ENCODE measurements around the gene GOLGA3. TPM values are rescaled to one million over a fixed set of nuclear protein-coding genes. Genes with fewer than 3 reads are reported as not detected.
"Not testable (repeated sequence)": the region's sequence is repeated elsewhere in the genome, so short reads cannot be mapped to it uniquely, and the experiment has no call there.

GOLGA3 gene
- total RNA-seq, 1 donor from 2014 or later = 134 TPM

DNA sequence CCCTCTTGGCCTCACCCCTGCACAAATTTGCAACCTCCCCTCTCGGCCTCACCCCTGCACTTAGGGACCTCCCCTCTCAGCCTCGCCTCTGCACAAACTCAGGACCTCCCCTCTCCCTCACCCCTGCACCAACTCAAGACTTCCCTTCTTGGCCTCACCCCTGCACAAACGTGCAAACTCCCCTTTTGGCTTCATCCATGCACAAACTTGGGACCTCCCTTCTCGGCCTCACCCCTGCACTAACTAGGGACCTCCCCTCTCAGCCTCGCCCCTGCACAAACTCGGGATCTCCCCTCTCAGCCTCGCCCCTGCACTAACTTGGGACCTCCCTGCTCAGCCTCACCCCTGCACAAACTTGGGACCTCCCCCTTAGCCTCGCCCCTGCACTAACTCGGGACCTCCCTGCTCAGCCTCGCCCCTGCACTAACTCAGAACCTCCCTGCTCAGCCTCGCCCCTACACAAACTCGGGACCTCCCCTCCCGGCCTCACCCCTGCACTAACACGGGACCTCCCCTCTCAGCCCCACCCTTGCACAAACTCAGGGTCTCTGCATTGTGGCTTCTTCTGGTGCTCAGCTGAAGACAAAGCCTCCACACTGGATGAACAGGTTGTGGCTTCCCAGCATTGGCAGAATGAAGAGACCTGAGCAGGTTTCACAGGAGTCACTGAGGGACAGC lies 11.0 kb upstream of the GOLGA3 start:
- no peaks in the 10 kb centered on the region for H3K27me3 ChIP-seq (ENCODE audit: control insufficient read depth, insufficient read depth, low read length)
- H3K36me3 ChIP-seq (ENCODE audit: control insufficient read depth, insufficient read depth, low read length) = peaks cover 19% of the 10 kb centered on the region
- DNase-seq (ENCODE audit: low read depth) (no peak), FAIRE-seq (no peak)
- H3K4me3 ChIP-seq (ENCODE audit: low read depth, low read length) = no peak overlapping the region
- TF ChIP-seq, protein P1, sequence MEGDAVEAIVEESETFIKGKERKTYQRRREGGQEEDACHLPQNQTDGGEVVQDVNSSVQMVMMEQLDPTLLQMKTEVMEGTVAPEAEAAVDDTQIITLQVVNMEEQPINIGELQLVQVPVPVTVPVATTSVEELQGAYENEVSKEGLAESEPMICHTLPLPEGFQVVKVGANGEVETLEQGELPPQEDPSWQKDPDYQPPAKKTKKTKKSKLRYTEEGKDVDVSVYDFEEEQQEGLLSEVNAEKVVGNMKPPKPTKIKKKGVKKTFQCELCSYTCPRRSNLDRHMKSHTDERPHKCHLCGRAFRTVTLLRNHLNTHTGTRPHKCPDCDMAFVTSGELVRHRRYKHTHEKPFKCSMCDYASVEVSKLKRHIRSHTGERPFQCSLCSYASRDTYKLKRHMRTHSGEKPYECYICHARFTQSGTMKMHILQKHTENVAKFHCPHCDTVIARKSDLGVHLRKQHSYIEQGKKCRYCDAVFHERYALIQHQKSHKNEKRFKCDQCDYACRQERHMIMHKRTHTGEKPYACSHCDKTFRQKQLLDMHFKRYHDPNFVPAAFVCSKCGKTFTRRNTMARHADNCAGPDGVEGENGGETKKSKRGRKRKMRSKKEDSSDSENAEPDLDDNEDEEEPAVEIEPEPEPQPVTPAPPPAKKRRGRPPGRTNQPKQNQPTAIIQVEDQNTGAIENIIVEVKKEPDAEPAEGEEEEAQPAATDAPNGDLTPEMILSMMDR (IDR thresholded peaks at IDR 0.05; ENCODE audit: insufficient read depth, low read length, severe bottlenecking) = no peak

DNA sequence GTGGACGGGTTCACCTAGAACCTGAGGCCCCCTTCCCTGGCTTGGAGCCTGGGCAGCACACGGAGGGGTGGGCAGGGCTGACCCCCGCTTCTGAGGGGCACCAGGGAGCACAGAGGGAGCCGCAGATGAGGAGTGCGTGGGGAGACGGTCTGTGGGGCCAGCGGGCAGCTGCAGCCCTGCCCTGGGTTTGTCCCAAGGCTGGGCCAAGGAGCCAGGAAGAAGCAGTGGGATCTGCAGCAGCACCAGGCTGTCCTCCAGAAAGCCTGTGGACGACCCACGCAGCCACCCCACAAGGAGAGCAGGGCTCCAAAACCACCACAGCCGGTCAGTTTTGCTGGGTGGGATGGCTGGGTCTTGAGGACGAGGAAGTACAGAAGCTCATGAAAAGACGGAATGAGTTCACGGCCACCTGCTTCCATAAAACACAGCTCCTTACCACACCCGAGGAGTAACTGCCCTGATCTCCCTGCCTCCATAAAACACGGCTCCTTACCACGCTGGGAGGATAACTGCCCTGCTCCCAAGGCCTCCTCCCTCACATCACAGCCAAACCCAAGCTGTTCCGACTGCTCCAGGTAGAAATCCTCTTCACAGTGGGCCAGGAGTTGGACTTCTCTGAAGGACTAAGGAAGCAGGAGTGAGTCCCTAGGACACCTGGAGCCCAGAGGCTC lies 9.9 kb upstream of the GOLGA3 start:
- Histone ChIP-seq H3K36me3 (ENCODE audit: control insufficient read depth, insufficient read depth, low read length) (peaks cover 19% of the 10 kb centered on the region), H3K27me3 (ENCODE audit: control insufficient read depth, insufficient read depth, low read length) (no peaks in the 10 kb centered on the region), H3K4me3 (ENCODE audit: low read depth, low read length) (no peak overlapping the region)
- TF ChIP-seq, protein P1 (IDR thresholded peaks at IDR 0.05; ENCODE audit: insufficient read depth, low read length, severe bottlenecking) = no peak
- no peak for FAIRE-seq
- no peak for DNase-seq (ENCODE audit: low read depth)

DNA sequence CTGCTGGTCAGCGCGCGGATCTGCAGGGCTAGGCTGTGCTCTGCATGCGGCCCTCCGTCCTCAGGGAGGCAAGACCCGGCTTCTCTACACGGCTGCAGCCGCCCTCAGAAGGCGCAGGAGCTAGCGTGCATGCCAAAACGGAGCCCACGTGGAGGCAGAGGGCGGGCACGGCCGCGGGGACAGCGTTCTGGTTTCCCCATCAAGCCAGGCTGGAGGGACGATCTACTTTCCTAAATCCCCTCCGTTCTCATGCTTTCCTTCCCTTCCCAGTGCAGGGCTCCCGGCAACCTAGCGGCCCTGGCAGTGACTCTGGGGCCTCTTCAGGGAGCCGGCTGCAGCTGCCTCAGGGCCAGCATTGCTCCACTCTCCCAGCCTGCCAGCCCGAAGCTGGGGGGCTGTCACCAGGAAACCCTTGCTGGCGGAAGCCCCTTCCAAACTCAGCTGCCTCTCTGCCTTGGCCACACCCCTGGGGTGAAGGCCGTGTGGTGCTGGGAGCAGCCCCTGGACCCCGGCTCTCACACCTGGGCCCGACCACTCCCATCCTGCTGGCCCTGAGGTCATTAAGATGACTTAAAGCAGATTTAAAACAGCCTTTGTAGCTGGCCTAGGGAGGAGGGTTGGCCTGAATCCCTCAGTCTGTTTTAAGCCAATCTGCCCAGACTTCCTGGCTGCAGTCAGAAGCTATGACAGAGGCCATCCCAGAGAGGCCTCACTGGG lies 9.2 kb upstream of the GOLGA3 start:
- H3K27me3 ChIP-seq (ENCODE audit: control insufficient read depth, insufficient read depth, low read length) = no peaks in the 10 kb centered on the region
- no peak overlapping the region for H3K4me3 ChIP-seq (ENCODE audit: low read depth, low read length)
- TF ChIP-seq, protein P1 (IDR thresholded peaks at IDR 0.05; ENCODE audit: insufficient read depth, low read length, severe bottlenecking) = no peak
- peaks cover 15% of the 10 kb centered on the region for H3K36me3 ChIP-seq (ENCODE audit: control insufficient read depth, insufficient read depth, low read length)
- FAIRE-seq (no peak), DNase-seq (ENCODE audit: low read depth) (no peak)

DNA sequence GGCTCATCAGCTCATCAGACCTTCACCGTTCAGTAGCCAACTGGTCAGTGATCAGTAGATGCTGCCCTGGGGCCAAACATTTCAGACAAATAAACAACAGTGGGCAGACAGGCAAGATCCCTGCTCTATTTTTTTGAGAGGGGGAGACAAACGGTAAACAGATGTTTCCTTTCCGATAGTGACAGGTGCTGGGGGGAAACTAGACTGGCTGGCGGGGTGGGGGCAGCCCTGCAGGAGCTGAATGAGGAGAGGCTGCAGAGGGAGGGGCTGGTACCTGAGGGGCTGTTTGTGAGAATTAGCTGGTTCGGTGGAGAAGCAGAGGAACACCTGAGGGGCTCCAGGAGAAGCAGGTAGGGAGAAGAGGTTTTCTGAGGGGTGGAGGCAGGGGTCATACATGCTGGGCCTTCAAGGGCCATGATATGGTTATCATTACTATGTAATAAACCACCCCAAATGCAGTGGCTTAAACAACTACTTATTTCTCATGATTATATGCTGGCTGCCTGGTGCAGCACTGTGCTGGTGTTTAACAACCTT lies 8.2 kb upstream of the GOLGA3 start:
- TF ChIP-seq, protein P1 (IDR thresholded peaks at IDR 0.05; ENCODE audit: insufficient read depth, low read length, severe bottlenecking) = no peak
- DNase-seq (ENCODE audit: low read depth) = no peak
- no peaks in the 10 kb centered on the region for H3K27me3 ChIP-seq (ENCODE audit: control insufficient read depth, insufficient read depth, low read length)
- H3K36me3 ChIP-seq (ENCODE audit: control insufficient read depth, insufficient read depth, low read length) = peaks cover 11% of the 10 kb centered on the region
- H3K4me3 ChIP-seq (ENCODE audit: low read depth, low read length) = no peak overlapping the region
- no peak for FAIRE-seq

DNA sequence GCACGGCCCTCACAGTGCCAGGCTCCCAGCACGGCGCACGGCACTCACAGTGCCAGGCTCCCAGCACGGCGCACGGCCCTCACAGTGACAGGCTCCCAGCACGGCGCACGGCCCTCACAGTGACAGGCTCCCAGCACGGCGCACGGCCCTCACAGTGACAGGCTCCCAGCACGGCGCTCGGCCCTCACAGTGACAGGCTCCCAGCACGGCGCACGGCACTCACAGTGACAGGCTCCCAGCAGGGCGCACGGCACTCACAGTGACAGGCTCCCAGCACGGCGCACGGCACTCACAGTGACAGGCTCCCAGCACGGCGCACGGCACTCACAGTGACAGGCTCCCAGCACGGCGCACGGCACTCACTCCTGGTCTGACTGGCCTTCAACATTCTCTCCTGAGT lies 7.6 kb upstream of the GOLGA3 start:
- not testable (repeated sequence) for DNase-seq (ENCODE audit: low read depth); FAIRE-seq; H3K27me3 ChIP-seq (ENCODE audit: control insufficient read depth, insufficient read depth, low read length); H3K4me3 ChIP-seq (ENCODE audit: low read depth, low read length)
- H3K36me3 ChIP-seq (ENCODE audit: control insufficient read depth, insufficient read depth, low read length) = peaks cover 10% of the 10 kb centered on the region
